Measurements from ENCODE around the gene GULP1. TPM values are rescaled to one million over a fixed set of nuclear protein-coding genes. Genes with fewer than 3 reads are reported as not detected.

Gene GULP1
- total RNA-seq, 4 donors from 2014 or later: 43.3 to 64.8 (median 50.3) TPM

GRCh38 chr2:188607501-188607900, 315.8 kb downstream of the GULP1 start:
- Histone ChIP-seq H3K27ac (no peak overlapping the region), H3K27me3 (no peaks in the 10 kb centered on the region), H3K9me3 (no peaks in the 10 kb centered on the region), H3K4me3 (no peak overlapping the region), H3K4me1 (peaks cover 0 to 19% (median 0%) of the 10 kb centered on the region in 3 donors), H3K36me3 (no peaks in the 10 kb centered on the region)
- ATAC-seq: no peak
- 50% methylated on average over 2 of the region's 2 CpGs for WGBS, 2 donors (ENCODE audit: low coverage in 1 of 2)
- TF ChIP-seq EP300 (IDR thresholded peaks at IDR 0.05) (no peak), POLR2A (IDR thresholded peaks at IDR 0.05) (no peak), POLR2AphosphoS5 (IDR thresholded peaks at IDR 0.05) (no peak), CTCF (IDR thresholded peaks at IDR 0.05) (no peak)

GRCh38 chr2:188609321-188610049, 317.8 kb downstream of the GULP1 start:
- Histone ChIP-seq H3K9me3 (no peaks in the 10 kb centered on the region), H3K4me1 (peaks cover 0 to 19% (median 0%) of the 10 kb centered on the region in 3 donors), H3K4me3 (no peak overlapping the region), H3K36me3 (no peaks in the 10 kb centered on the region), H3K27ac (no peak overlapping the region), H3K27me3 (no peaks in the 10 kb centered on the region)
- WGBS, 2 donors (ENCODE audit: low coverage in 1 of 2): 92 to 100% methylated on average over 1 of the region's 1 CpG
- TF ChIP-seq EP300 (IDR thresholded peaks at IDR 0.05) (no peak), POLR2A (IDR thresholded peaks at IDR 0.05) (no peak), CTCF (IDR thresholded peaks at IDR 0.05) (no peak), POLR2AphosphoS5 (IDR thresholded peaks at IDR 0.05) (no peak)
- no peak for ATAC-seq

GRCh38 chr2:188610050-188610444, 318.4 kb downstream of the GULP1 start:
- no peak for ATAC-seq
- no peaks in the 10 kb centered on the region for H3K9me3 ChIP-seq
- H3K27ac ChIP-seq: peak overlapping the region in 1 of 4 donors; percentile 32
- TF ChIP-seq CTCF (IDR thresholded peaks at IDR 0.05): no peak
- TF ChIP-seq POLR2AphosphoS5 (IDR thresholded peaks at IDR 0.05): no peak
- no peak for TF ChIP-seq EP300 (IDR thresholded peaks at IDR 0.05)
- no peak for TF ChIP-seq POLR2A (IDR thresholded peaks at IDR 0.05)
- H3K4me3 ChIP-seq: no peak overlapping the region
- 92% methylated on average over 2 of the region's 2 CpGs; no CpG with 5 or more reads in 1 of the 2 donors for WGBS, 2 donors (ENCODE audit: low coverage in 1 of 2)
- no peaks in the 10 kb centered on the region for H3K27me3 ChIP-seq
- H3K36me3 ChIP-seq: no peaks in the 10 kb centered on the region
- H3K4me1 ChIP-seq: peaks cover 0 to 19% (median 0%) of the 10 kb centered on the region in 3 donors

GRCh38 chr2:188610827-188611226, 319.2 kb downstream of the GULP1 start:
- no peak for ATAC-seq
- peaks cover 0 to 19% (median 0%) of the 10 kb centered on the region in 3 donors for H3K4me1 ChIP-seq

More at GRCh38 chr2:188610827-188611226, 319.2 kb downstream of the GULP1 start:
- Histone ChIP-seq H3K36me3 (no peaks in the 10 kb centered on the region), H3K9me3 (no peaks in the 10 kb centered on the region), H3K4me3 (no peak overlapping the region), H3K27me3 (no peaks in the 10 kb centered on the region), H3K27ac (peak overlapping the region in 1 of 4 donors; percentile 32)
- WGBS, 2 donors (ENCODE audit: low coverage in 1 of 2): 44 to 65% methylated on average over 2 of the region's 2 CpGs
- no peak for TF ChIP-seq EP300 (IDR thresholded peaks at IDR 0.05)
- TF ChIP-seq POLR2AphosphoS5 (IDR thresholded peaks at IDR 0.05): no peak
- TF ChIP-seq POLR2A (IDR thresholded peaks at IDR 0.05): no peak
- TF ChIP-seq CTCF (IDR thresholded peaks at IDR 0.05): no peak
